NCI-H460 (cell line): Measurements from ENCODE around the gene NFIC. TPM values are rescaled to one million over a fixed set of nuclear protein-coding genes. Genes with fewer than 3 reads are reported as not detected.

Experiments
- DNase-seq: peaks from one replicate; pipeline ENCODE4 v3.0.0-alpha.2; 2016; ENCODE audit warnings: low read depth; ENCODE audit errors: extremely low read depth
- total RNA-seq: library from RNA; depleted of rRNA; stranded (reverse); fragments of >200 nt; shearing (Covaris generic); gene quantifications from 2 replicates; pipeline ENCODE4 v1.2.3, GENCODE V29; 2014

Gene NFIC
- total RNA-seq, 1 experiment from 2014 or later = 10.1 TPM

DNA sequence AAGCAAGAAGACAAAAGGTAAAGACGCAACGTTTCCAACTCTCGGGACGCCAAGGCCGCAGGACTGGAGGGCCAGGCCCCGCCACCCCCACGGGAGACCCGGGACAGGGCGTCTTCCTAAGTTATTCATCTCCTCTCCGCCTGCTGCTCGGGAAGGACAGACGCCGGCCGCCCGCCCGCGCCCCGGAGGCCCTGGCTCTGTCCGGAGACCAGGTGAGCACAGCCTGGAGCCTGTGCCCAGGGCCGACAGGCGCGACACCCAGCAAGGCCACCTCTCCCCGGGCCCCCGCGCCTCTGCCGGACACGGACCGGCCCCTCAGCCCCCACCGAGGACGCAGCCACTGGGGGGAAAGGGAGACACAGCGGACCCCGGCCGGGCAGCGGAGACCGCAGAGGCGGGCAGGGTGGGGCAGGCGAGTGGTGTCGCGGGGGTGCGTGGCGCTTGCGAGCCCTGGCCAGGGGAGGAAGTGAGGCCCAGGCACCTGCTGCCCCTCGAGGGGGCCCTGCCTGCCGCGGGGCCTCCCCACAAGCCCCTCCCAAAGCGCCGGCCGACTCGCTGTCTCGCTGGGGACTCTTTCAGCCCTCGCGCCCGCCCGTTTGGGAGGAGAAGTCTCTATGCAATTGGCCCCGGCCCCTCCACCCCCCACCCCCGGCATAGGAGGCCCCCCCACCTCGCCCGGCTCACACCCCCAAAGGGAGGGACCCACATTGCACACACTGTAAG, 96.8 kb downstream of the NFIC start:
- DNase-seq = no peak

DNA sequence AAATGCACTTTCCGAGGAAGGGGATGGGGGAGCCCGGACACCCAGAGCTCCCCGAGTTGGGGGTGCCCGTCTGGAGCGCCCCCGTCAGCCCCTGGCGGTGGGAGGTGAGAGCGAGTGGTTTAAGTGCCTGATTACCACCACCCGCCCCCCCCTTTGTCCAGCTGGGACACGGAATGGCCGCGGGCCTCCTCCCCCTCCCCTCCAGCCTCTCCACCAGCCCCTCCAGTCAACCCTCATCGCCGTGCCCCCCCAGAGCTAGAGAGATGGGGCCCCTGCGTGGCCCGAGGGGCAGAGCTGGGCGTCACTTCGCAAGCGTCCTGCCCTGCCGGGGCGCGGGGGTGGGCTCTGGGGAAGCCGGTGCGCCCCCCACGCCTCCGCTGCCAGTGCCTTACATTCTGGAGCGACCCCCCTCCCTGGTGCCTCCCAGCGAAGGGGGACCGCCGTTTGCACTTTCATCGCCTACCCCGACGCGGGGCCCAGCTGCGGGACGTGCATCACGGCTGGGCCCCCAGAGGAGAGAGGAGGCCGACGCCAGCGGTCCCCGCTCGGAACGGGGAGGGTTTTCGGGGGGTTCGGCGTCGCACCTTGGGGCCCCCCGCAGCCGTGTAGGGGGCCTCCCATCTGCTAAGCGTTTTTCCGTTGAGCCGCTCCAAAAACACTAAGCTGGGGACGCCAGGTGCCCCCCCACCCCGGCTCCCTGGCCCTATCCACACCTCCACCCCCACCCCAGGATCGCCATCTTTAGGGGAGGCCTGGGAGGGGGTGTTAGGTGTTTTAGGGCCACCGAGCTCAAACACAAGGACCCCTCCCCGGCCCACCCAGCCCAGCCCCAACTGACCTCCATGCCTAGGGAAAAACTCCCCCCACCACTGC, 97.6 kb downstream of the NFIC start:
- no peak for DNase-seq

DNA sequence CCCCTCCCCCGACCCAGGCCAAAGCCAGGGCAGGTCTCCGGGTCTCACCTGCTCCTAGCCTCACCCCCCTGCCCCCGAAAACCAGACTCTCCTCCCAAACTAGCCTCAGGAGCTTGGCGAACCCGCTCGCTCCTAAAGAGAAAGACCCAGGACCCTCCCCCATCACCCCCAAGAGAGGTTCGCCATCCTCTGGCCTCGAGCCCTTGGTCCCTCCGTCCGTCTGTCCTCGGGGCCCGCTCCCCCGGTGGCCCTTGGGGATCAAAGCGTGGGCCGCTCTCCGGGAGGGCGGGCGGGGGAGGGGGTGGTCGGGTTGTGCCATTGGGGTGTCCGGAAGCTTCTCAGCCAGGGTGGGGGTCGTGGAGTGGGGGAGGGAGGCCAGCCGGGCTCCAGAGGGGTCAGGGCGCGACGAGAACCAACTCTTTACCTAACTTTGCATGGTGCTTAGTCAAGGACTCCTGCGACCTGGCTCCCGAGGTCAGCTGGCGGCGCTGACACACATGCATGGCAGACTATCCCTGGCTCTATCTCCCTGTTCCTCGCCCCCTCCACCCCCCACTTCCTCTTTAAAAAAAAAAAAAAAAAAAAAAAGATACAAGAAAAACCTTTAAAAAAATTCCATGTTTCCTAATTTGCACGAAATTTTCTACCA, 98.3 kb downstream of the NFIC start:
- DNase-seq = no peak

DNA sequence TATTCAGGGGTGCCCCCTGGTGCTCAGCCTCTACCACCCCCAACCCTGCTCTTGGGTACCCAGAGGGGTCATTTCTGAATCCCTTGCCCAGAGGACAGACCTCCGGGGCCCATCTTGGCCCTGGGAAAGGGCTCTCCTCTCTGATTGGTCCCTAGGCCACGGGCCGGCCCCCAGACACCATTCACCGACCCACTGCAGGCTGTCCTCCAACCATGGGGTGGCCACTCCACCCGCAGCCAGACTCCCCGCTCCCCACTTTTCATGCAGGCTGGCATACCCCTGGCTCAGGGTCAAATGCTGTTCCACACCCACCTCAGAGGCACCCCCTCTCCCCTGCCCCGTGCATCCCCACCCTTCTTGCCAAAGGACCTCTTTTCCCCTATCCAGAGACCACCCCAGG, 99.2 kb downstream of the NFIC start:
- no peak for DNase-seq

GRCh38 chr19:3466635-3467034, 100.3 kb downstream of the NFIC start:
- DNase-seq = no peak

GRCh38 chr19:3467437-3468198, 101.2 kb downstream of the NFIC start:
- no peak for DNase-seq

- no peak for DNase-seq
Observed at GRCh38 chr19:3468211-3468610, 101.8 kb downstream of the NFIC start.

DNA sequence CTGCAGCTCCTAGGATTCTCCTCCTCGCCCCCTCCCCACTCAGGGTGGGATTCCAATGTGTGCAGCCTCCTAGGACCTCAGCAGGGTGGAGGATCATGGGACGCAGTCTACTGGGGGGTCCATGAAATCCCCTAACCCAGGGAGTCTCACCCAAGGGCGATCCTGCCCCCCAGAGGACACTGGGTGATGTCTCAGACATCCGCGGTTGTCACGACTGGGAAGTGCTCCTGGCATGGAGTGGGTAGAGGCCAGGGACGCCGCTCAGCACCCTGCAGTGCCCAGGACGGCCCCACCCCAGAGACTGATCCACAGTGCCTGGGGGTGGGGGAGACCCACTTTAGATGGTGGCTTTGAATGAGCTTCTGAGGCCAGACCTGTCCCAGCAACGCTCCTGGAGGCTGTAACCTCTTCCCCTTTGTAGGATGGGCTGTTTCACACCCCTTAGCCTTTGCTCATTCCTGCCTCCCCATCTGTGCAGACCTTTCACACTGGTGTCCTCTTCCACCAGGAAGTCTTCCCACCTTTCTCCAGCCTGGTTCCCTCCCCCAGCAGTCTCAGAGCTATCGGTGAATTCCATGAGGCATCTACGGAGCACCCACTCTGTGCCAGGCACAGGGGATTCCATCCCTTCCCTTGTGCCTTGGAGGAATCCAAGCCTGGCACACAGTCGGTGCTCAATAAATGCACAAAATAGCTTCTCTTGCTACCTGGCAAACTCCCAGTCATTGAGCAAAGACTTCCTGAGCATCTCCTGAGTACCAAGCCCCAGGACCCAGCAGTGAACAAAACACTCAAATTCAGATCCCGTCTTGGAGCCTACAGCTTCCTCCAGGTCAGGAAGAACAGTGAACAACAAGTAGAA, 103.5 kb downstream of the NFIC start:
- DNase-seq = no peak

- DNase-seq = no peak
Observed at GRCh38 chr19:3470500-3471128, 104.2 kb downstream of the NFIC start.

GRCh38 chr19:3471954-3472655, 105.7 kb downstream of the NFIC start:
- DNase-seq = no peak

DNA sequence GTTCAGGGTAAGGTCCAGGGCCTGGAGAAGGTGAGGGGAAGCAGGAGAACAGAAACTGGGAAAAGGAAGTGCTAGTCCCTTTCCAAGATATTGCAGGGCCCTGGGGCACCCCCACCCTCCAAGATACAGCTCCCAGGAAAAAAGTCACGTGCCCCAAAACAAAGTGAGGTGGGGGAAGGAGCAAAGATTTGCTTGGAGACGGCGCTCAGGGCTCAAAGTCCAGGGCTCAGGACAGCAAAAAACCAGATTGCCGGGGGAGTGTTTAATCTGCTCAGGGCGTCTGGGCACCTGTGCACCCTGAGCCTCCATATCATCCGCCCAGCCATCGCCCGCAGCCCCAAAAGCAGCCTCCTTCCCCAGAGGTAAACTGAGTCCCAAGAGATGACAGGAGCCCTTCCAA, 107.6 kb downstream of the NFIC start:
- no peak for DNase-seq

DNA sequence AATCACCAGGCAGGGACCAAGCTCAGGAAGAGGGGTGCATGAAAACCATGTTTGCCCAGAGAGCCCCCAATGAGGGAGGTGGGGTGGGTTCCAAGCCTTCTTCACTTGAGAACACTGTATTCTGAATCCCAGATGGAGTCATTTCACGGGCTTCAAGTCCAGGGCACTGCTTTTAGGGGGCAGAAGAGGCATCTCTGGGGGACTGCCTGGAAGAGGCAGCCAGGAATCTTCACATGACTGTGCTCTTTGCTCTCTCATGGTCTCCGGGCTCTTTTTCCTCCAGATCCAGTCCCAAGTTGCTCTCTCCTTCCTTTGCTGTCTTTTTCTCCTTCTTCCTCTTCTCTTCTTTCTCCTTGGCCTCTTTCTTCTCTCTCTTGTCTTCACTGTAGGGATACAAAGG, 108.2 kb downstream of the NFIC start:
- DNase-seq = no peak

- no peak for DNase-seq
Observed at GRCh38 chr19:3475449-3475848, 109.1 kb downstream of the NFIC start.

DNA sequence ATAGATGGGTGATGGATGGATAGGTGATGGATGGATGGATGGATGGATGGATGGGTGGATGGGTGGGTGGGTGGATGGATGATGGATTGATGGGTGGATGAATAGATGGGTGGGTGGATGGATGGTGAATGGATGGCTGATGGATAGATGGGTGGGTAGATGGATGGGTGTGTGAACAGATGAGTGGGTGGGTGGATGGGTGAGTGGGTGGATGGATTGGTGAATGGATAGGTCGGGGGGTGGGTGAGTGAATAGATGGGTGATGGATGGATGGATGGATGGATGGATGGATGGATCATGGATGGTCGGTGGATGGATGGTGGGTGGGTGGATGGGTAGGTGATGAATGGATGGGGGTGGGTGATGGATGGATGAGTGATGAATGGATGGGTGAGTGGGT, 110.4 kb downstream of the NFIC start:
- no peak for DNase-seq

DNA sequence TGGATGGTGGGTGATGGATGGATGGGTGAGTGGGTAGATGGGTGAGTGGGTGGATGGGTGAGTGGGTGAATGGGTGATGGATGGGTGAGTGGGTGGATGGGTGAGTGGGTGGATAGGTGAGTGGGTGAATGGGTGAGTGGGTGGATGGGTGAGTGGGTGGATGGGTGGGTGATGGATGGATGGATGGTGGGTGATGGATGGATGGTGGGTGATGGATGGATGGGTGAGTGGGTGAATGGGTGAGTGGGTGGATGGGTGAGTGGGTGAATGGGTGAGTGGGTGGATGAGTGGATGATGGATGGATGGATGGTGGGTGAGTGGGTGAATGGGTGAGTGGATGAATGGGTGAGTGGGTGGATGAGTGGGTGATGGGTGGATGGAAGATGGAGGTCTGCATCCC, 111.1 kb downstream of the NFIC start:
- DNase-seq = no peak

DNA sequence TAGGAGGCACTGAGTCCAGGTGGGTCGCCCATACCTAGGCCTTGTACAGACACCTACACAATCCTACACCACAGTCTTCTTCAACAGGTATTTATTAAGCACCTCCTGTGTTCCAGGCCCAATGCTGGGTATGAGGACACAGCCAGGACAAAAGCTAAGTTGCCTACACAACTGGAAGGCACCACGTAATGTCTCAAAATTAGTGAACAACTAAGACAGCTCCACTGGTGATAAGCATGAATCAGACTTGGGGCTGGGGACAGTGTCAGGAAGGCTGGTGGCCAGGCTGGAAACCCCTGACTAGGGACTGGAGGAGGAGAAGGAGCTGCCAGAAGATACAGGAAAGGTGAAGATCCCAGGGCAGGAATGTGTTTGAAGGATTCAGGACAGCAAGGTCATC, 111.6 kb downstream of the NFIC start:
- no peak for DNase-seq

- no peak for DNase-seq
Observed at GRCh38 chr19:3478409-3479176, 112.2 kb downstream of the NFIC start.
